Sigmoid colon (tissue), 7 donors: Measurements from ENCODE around the gene TENM3. TPM values are rescaled to one million over a fixed set of nuclear protein-coding genes. Genes with fewer than 3 reads are reported as not detected.

Experiments used
- DNase-seq: peaks from one replicate; pipeline ENCODE4 v3.0.0-alpha.2; 2019
- H3K27ac ChIP-seq, 4 donors: fragments of 200-600 bp; sonication (generic); one replicate each; pipeline ENCODE4 v1.5.1; 2016 to 2019; ENCODE audit warnings: mild to moderate bottlenecking in 1 of 4
- H3K27me3 ChIP-seq, 3 donors: fragments of 200-600 bp; sonication (generic); one replicate each; pipeline ENCODE4 v1.5.1; 2019; ENCODE audit warnings: mild to moderate bottlenecking in 1 of 3
- H3K36me3 ChIP-seq, 4 donors: fragments of 200-600 bp; sonication (generic); one replicate each; pipeline ENCODE4 v1.5.1; 2016 to 2019
- H3K4me1 ChIP-seq, 4 donors: fragments of 200-600 bp; sonication (generic); one replicate each; pipeline ENCODE4 v1.5.1; 2017 to 2019
- H3K4me3 ChIP-seq, 4 donors: fragments of 200-600 bp; sonication (generic); one replicate each; pipeline ENCODE4 v1.5.1; 2017 to 2019; ENCODE audit warnings: mild to moderate bottlenecking in 2 of 4, moderate library complexity in 1 of 4
- H3K9me3 ChIP-seq, 4 donors: fragments of 200-600 bp in 3 of 4; sonication (generic) in 3 of 4; one replicate each; pipeline versions ENCODE4 v1.5.1 to v1.6.1; 2013 to 2019
- EP300 ChIP-seq, 4 donors: sonication (generic); formaldehyde crosslinking; IDR thresholded peaks; one replicate each; pipeline ENCODE4 v1.6.1; 2017; ENCODE audit warnings: antibody characterized with exemption in 4 of 4
- POLR2A ChIP-seq, 2 donors: fragments of 450-650 bp; IDR thresholded peaks; one replicate each; pipeline ENCODE4 v1.6.1; 2016; ENCODE audit warnings: antibody characterized with exemption in 2 of 2, mild to moderate bottlenecking in 2 of 2, moderate library complexity in 2 of 2
- POLR2AphosphoS5 ChIP-seq, 4 donors: sonication (generic); formaldehyde crosslinking; IDR thresholded peaks; one replicate each; pipeline ENCODE4 v1.6.1; 2017; ENCODE audit warnings: antibody characterized with exemption in 4 of 4
- WGBS, 2 donors: extraction: QIAGEN DNeasy Blood & Tissue Kit; methylation state at CpG; one replicate each; pipeline ENCODE4 v1.1.7; 2013; 5-methylcytosine and 5-hydroxymethylcytosine counted together
- intact Hi-C: fragments of 100-400 bp; cut with DNase I; formaldehyde crosslinking; loops from one replicate; pipeline ENCODE4 v1.15.1; 2023
- polyA plus RNA-seq, 3 donors: library from polyadenylated mRNA; stranded (reverse); fragments of 200-250 nt; gene quantifications; one replicate each; pipeline ENCODE4 v1.2.3, GENCODE V29; 2013
- total RNA-seq, 4 donors: library from RNA; depleted of rRNA; stranded (reverse); fragments of >200 nt; gene quantifications; one replicate each; pipeline ENCODE4 v1.1.0, GENCODE V29; 2016
- TF ChIP-seq, protein P1 (sequence below), 4 experiments: fragments of 450-650 bp in 3 of 4; fragments of 200-600 bp in 1 of 4; IDR thresholded peaks; one replicate each; pipeline ENCODE4 v1.5.1; 2016 to 2019; ENCODE audit warnings: antibody characterized with exemption in 4 of 4, mild to moderate bottlenecking in 3 of 4, moderate library complexity in 2 of 4
- donor health status: healthy with polysubstance abuse.
- donor health status: Bipolar disorder and iron deficiency.
- donor health status: healthy.

The TENM3 gene
- total and polyA plus RNA-seq, 7 donors, result 0.60 to 82.3 (median 37.8) TPM; not detected in 1

- Histone ChIP-seq H3K27ac (no peak overlapping the region), H3K4me1 (peaks cover 0 to 24% (median 14%) of the 10 kb centered on the region in 4 donors), H3K4me3 (no peak overlapping the region), H3K36me3 (no peaks in the 10 kb centered on the region), H3K9me3 (no peaks in the 10 kb centered on the region), H3K27me3 (no peaks in the 10 kb centered on the region)
- TF ChIP-seq POLR2A (IDR thresholded peaks at IDR 0.05) (no peak), EP300 (IDR thresholded peaks at IDR 0.05) (no peak), POLR2AphosphoS5 (IDR thresholded peaks at IDR 0.05) (no peak)
- TF ChIP-seq, protein P1, sequence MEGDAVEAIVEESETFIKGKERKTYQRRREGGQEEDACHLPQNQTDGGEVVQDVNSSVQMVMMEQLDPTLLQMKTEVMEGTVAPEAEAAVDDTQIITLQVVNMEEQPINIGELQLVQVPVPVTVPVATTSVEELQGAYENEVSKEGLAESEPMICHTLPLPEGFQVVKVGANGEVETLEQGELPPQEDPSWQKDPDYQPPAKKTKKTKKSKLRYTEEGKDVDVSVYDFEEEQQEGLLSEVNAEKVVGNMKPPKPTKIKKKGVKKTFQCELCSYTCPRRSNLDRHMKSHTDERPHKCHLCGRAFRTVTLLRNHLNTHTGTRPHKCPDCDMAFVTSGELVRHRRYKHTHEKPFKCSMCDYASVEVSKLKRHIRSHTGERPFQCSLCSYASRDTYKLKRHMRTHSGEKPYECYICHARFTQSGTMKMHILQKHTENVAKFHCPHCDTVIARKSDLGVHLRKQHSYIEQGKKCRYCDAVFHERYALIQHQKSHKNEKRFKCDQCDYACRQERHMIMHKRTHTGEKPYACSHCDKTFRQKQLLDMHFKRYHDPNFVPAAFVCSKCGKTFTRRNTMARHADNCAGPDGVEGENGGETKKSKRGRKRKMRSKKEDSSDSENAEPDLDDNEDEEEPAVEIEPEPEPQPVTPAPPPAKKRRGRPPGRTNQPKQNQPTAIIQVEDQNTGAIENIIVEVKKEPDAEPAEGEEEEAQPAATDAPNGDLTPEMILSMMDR (IDR thresholded peaks at IDR 0.05), result no peak
- WGBS, 2 donors, result 72 to 85% methylated on average over 8 of the region's 8 CpGs
- intact Hi-C loops, result loop anchor here (10.0 kb wide), 1 partner anchor 59 kb away; no protein-coding TSS in a partner anchor
- DNase-seq, result no peak
Observed at GRCh38 chr4:182203872-182204411, 39.3 kb upstream of the TENM3 start.

DNA sequence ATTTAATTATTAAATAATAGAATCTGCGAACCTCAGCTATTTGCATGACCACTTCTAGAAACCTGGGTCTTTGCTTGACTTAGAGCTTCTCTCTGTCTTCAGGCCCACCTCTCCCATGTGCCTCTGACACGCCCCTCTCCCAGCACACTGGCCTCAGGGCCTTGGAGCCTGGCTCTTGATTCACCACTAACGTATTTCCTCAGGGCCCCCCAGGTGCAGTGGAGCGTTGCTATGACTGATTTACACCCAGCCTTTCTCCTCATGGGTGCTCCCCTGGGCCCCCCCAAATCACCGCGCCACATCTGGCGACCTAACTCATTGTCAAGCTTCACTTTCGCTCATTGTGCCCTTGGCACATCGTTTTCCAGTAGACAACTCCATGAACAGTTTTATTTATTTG is 37.9 kb upstream of the TENM3 start:
- peaks cover 0 to 24% (median 15%) of the 10 kb centered on the region in 4 donors for H3K4me1 ChIP-seq
- DNase-seq, result no peak
- no peaks in the 10 kb centered on the region for H3K27me3 ChIP-seq
- H3K4me3 ChIP-seq, result no peak overlapping the region
- intact Hi-C loops, result loop anchor here (10.0 kb wide), 1 partner anchor 61 kb away; no protein-coding TSS in a partner anchor
- 77 to 85% methylated on average over 9 of the region's 9 CpGs for WGBS, 2 donors
- TF ChIP-seq POLR2A (IDR thresholded peaks at IDR 0.05) (no peak), POLR2AphosphoS5 (IDR thresholded peaks at IDR 0.05) (no peak), EP300 (IDR thresholded peaks at IDR 0.05) (no peak)
- TF ChIP-seq, protein P1 (IDR thresholded peaks at IDR 0.05), result no peak
- no peaks in the 10 kb centered on the region for H3K36me3 ChIP-seq
- no peaks in the 10 kb centered on the region for H3K9me3 ChIP-seq
- no peak overlapping the region for H3K27ac ChIP-seq

DNA sequence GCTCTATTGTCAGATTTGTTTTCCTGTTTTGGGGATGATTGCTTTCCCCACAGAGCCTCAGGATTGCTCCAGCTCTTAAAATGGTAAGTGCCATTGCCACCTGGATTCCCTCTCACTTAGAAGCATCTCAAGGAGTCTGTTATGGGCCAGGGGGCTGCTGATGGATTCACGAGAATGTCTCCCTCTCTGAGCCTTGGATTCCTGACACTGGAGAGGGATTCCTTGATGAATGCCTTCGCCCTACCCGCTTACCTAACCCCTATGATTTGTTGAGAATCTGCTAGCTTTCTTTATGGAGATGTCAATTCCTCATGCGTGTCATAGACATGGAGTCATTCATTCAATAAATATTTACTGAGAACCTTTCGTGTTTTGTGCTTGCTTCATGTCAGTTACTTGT is 36.9 kb upstream of the TENM3 start:
- Histone ChIP-seq H3K4me1 (peaks cover 0 to 24% (median 15%) of the 10 kb centered on the region in 4 donors), H3K36me3 (no peaks in the 10 kb centered on the region), H3K9me3 (no peaks in the 10 kb centered on the region), H3K27ac (no peak overlapping the region), H3K27me3 (no peaks in the 10 kb centered on the region), H3K4me3 (no peak overlapping the region)
- intact Hi-C loops, result loop anchor here (10.0 kb wide), 1 partner anchor 61 kb away; no protein-coding TSS in a partner anchor
- 68 to 80% methylated on average over 5 of the region's 5 CpGs for WGBS, 2 donors
- DNase-seq, result no peak
- no peak for TF ChIP-seq POLR2A (IDR thresholded peaks at IDR 0.05)
- no peak for TF ChIP-seq POLR2AphosphoS5 (IDR thresholded peaks at IDR 0.05)
- TF ChIP-seq, protein P1 (IDR thresholded peaks at IDR 0.05), result no peak
- TF ChIP-seq EP300 (IDR thresholded peaks at IDR 0.05), result no peak

DNA sequence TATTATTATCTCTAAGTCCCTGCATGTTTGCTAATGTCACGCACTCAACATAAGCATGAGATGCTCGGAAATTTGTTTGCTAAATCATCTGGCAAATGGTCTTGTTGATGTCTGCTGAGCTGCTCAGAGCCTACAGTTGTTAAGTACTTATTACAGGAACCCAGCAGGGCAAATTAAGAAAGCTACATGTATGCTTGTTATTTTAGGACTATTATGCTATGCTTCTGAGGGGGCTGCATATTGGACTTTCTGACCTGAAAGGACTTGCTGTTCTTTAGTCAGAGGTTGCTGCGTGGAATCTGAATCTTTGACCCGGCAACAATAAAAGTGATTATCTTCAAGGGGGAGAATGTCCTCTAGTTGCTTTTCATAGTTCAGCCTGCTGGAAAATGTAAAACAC is 36.3 kb upstream of the TENM3 start:
- DNase-seq, result no peak
- intact Hi-C loops, result loop anchor here (10.0 kb wide), 1 partner anchor 62 kb away; no protein-coding TSS in a partner anchor
- Histone ChIP-seq H3K9me3 (no peaks in the 10 kb centered on the region), H3K27me3 (no peaks in the 10 kb centered on the region), H3K4me3 (no peak overlapping the region), H3K27ac (peak overlapping the region in 2 of 4 donors; percentile 70 to 75), H3K4me1 (peaks cover 0 to 24% (median 15%) of the 10 kb centered on the region in 4 donors), H3K36me3 (no peaks in the 10 kb centered on the region)
- 41 to 60% methylated on average over 4 of the region's 4 CpGs for WGBS, 2 donors
- TF ChIP-seq POLR2AphosphoS5 (IDR thresholded peaks at IDR 0.05), result no peak
- TF ChIP-seq, protein P1 (IDR thresholded peaks at IDR 0.05), result no peak
- TF ChIP-seq EP300 (IDR thresholded peaks at IDR 0.05), result no peak
- TF ChIP-seq POLR2A (IDR thresholded peaks at IDR 0.05), result no peak
